Measurements from ENCODE around the gene LIME1. TPM values are rescaled to one million over a fixed set of nuclear protein-coding genes. Genes with fewer than 3 reads are reported as not detected.

The LIME1 gene
- total RNA-seq, 2 donors from 2014 or later = 7.6 to 10.1 TPM

DNA sequence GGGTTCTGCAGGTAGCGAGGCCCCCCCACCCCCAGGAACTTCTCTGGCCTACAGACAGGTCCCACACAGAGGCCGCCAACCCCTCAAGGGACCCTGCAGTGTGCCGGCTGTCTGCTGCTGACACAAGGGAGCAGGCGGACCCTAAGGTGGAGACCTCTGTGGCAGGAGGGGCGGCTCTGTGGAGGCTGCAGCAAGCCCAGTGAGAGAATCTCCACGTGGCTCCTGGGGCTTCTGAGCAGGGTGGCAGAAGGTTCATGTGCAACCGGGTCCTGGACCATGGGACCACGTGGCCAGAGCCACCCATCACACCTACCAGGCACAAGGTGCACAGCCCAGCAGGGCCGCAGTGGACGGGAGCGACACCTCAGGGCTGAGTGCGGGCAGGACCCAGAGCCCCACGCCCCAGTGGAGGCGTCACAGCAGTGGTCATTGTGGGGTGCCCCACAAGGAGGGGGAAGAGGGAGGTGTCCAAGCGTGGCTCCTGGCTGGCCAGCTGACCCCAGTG lies 32.9 kb upstream of the LIME1 start:
- Mint-ChIP-seq H3K36me3 (ENCODE audit: low read depth) (peaks cover 26% of the 10 kb centered on the region), H3K4me3 (no peak overlapping the region), H3K9me3 (no peaks in the 10 kb centered on the region), H3K4me1 (peaks cover 6% of the 10 kb centered on the region), H3K27me3 (ENCODE audit: insufficient read depth) (no peaks in the 10 kb centered on the region), H3K27ac (no peak overlapping the region)
- TF ChIP-seq, protein P1, sequence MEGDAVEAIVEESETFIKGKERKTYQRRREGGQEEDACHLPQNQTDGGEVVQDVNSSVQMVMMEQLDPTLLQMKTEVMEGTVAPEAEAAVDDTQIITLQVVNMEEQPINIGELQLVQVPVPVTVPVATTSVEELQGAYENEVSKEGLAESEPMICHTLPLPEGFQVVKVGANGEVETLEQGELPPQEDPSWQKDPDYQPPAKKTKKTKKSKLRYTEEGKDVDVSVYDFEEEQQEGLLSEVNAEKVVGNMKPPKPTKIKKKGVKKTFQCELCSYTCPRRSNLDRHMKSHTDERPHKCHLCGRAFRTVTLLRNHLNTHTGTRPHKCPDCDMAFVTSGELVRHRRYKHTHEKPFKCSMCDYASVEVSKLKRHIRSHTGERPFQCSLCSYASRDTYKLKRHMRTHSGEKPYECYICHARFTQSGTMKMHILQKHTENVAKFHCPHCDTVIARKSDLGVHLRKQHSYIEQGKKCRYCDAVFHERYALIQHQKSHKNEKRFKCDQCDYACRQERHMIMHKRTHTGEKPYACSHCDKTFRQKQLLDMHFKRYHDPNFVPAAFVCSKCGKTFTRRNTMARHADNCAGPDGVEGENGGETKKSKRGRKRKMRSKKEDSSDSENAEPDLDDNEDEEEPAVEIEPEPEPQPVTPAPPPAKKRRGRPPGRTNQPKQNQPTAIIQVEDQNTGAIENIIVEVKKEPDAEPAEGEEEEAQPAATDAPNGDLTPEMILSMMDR (conservative IDR thresholded peaks at IDR 0.05) = no peak
- no peak overlapping the region for H3K9ac ChIP-seq (ENCODE audit: extremely low read depth, low read length, poor library complexity, severe bottlenecking)
- WGBS, 2 experiments (ENCODE audit: insufficient coverage in 1 of 2, insufficient read length in 1 of 2) = 93 to 98% methylated on average over 11 to 15 of the region's 15 CpGs
- no peak overlapping the region for H3K4me3 ChIP-seq (ENCODE audit: low read length)
- no peak for DNase-seq
- peaks cover 24% of the 10 kb centered on the region for H3K36me3 ChIP-seq (ENCODE audit: control insufficient read depth, insufficient read depth, low read length)
- H3K4me1 ChIP-seq (ENCODE audit: control insufficient read depth, insufficient read depth, low read length) = peaks cover 5% of the 10 kb centered on the region
- H3K27me3 ChIP-seq (ENCODE audit: control insufficient read depth, insufficient read depth, low read length, poor library complexity, severe bottlenecking) = no peaks in the 10 kb centered on the region
- H3K27ac ChIP-seq (ENCODE audit: low read depth, low read length) = no peak overlapping the region
- no peaks in the 10 kb centered on the region for H3K9me3 ChIP-seq (ENCODE audit: control insufficient read depth, low read length)

DNA sequence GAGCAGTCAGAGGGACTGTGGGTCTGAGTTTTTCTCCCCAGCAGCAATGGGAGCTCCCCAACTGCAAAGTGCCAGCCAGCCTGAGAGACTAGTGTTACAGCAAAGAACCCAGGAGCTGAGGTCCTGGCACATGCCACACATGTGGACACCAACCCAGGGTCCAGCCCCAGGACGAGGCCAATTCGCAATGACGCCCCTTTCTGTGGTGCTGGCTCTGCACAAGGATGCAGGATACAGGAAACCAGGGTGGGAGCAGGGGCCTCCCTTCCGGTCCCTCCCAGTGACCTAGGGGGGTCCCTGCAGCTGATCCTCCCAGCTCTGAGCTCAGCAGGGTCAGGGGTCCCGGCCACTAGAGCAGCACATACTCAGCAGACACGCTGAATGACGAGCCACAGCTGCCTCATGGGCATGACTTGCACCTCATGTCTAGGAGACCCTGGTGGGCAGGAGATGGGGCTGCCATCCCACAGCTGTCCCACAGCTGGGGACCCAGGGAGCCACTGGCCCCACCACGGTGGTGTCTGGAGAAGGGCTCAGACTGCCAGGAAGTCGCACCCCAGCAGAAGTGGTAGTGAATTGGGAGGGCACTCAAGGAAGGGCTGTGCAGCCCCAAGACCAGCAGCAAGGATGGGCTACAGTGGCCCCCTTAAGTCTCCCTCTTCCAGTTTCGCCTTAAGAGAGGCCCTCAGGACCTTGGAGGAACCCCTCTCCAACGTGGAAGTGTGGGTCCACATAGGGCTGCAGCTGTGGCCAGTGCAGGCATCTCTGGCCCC lies 32.3 kb upstream of the LIME1 start:
- H3K27ac ChIP-seq (ENCODE audit: low read depth, low read length) = no peak overlapping the region
- H3K4me3 Mint-ChIP-seq = no peak overlapping the region
- 94 to 96% methylated on average over 10 to 11 of the region's 11 CpGs for WGBS, 2 experiments (ENCODE audit: insufficient coverage in 1 of 2, insufficient read length in 1 of 2)
- peaks cover 9% of the 10 kb centered on the region for H3K4me1 Mint-ChIP-seq
- no peak overlapping the region for H3K9ac ChIP-seq (ENCODE audit: extremely low read depth, low read length, poor library complexity, severe bottlenecking)
- DNase-seq = no peak
- H3K36me3 ChIP-seq (ENCODE audit: control insufficient read depth, insufficient read depth, low read length) = peaks cover 25% of the 10 kb centered on the region
- no peak overlapping the region for H3K27ac Mint-ChIP-seq
- TF ChIP-seq, protein P1 (conservative IDR thresholded peaks at IDR 0.05) = no peak
- no peaks in the 10 kb centered on the region for H3K9me3 Mint-ChIP-seq
- H3K36me3 Mint-ChIP-seq (ENCODE audit: low read depth) = peaks cover 31% of the 10 kb centered on the region
- no peak overlapping the region for H3K4me3 ChIP-seq (ENCODE audit: low read length)
- peaks cover 11% of the 10 kb centered on the region for H3K4me1 ChIP-seq (ENCODE audit: control insufficient read depth, insufficient read depth, low read length)
- H3K27me3 ChIP-seq (ENCODE audit: control insufficient read depth, insufficient read depth, low read length, poor library complexity, severe bottlenecking) = no peaks in the 10 kb centered on the region
- no peaks in the 10 kb centered on the region for H3K9me3 ChIP-seq (ENCODE audit: control insufficient read depth, low read length)
- no peaks in the 10 kb centered on the region for H3K27me3 Mint-ChIP-seq (ENCODE audit: insufficient read depth)

DNA sequence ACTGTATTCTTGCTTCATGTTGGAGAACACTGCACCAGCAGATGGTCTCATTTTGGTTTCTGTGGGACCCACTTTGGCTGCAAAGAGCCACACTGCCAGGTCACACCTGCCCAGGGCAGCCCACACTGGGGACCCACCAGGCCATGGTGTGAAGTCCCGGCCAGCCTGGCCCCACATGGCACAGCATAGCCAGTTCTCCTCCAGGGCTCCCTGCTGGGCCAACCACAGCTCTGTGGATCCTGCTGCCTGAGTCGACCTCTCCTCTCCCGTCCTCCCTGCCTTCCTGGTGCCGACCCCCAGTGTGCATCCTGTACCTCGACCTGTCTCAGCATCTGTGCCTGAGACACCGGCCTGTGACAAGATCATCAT lies 31.7 kb upstream of the LIME1 start:
- Mint-ChIP-seq H3K27ac (no peak overlapping the region), H3K4me1 (peaks cover 9% of the 10 kb centered on the region), H3K27me3 (ENCODE audit: insufficient read depth) (no peaks in the 10 kb centered on the region), H3K4me3 (no peak overlapping the region), H3K9me3 (no peaks in the 10 kb centered on the region), H3K36me3 (ENCODE audit: low read depth) (peaks cover 35% of the 10 kb centered on the region)
- 86 to 90% methylated on average over 6 of the region's 6 CpGs for WGBS, 2 experiments (ENCODE audit: insufficient coverage in 1 of 2, insufficient read length in 1 of 2)
- Histone ChIP-seq H3K27ac (ENCODE audit: low read depth, low read length) (no peak overlapping the region), H3K27me3 (ENCODE audit: control insufficient read depth, insufficient read depth, low read length, poor library complexity, severe bottlenecking) (no peaks in the 10 kb centered on the region), H3K9ac (ENCODE audit: extremely low read depth, low read length, poor library complexity, severe bottlenecking) (no peak overlapping the region), H3K36me3 (ENCODE audit: control insufficient read depth, insufficient read depth, low read length) (peaks cover 29% of the 10 kb centered on the region), H3K4me3 (ENCODE audit: low read length) (no peak overlapping the region), H3K4me1 (ENCODE audit: control insufficient read depth, insufficient read depth, low read length) (peaks cover 12% of the 10 kb centered on the region), H3K9me3 (ENCODE audit: control insufficient read depth, low read length) (no peaks in the 10 kb centered on the region)
- TF ChIP-seq, protein P1 (conservative IDR thresholded peaks at IDR 0.05) = no peak
- DNase-seq = no peak
